Anterior cingulate cortex (tissue), 58 donors: Measurements from ENCODE around the gene PROM1.

Experiments
- DNase-seq, 58 donors: peaks; one replicate each; lab custom pipeline; 2025; lab: John Stamatoyannopoulos, UW

PROM1 gene

GRCh38 chr4:15996773-15997172 lies 87.0 kb downstream of the PROM1 start:
- no peak for DNase-seq

DNA sequence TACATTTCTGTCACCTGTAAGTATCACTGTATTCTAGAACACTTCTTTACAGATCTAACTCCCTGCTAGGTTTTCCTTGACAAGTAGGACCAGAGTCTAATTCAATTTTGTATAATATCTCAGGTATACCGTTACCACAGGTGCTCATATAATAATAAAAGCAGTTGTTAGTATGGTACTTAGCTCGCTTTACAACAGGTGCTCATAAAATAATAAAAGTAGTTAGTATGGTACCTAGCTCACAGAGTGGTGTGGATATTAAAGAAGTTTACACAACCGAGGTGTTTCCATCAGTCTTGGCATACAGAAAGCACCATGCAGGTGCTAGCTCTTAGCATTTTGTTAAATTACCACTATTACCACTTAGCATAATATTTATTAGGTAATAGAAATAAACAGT lies 88.0 kb downstream of the PROM1 start:
- DNase-seq, result no peak

DNA sequence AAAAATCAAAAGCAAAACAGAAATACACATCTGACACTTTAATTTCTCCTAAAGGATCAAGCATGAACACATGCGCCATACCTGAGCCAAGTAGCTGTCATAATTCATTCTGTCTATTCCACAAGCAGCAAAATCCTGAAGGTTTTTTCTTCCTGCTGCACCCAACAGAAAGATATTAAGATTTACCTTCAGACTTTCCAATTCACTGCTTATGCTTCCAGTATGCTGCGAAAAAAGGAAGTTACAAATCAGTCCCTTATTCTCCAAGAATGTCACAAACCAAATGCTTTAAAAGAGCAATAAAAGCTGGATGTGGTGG lies 91.7 kb downstream of the PROM1 start:
- no peak for DNase-seq

GRCh38 chr4:15990570-15991285 lies 93.1 kb downstream of the PROM1 start:
- peak in 10 of 58 donors; percentile 3 to 34 (median 14) for DNase-seq

DNA sequence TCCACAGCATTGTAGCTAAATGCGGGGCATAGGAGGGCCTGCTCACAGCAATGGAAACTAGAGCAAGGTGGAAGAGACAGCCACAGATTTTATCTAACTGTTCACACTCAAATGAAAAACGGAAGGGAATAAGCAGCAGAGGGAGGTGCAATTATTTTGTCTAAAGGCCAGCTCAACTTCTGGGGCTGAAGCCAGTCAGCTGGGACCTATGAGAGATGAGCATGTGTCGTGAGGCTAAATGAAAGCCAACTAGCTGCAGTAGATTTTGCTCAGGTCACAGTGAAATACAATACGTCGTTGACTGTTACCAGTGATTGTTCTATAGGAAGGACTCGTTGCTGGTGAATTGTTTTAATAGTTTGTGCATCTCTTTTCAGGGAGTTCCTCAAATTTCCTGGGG lies 94.4 kb downstream of the PROM1 start:
- no peak for DNase-seq

GRCh38 chr4:15988222-15988621 lies 95.6 kb downstream of the PROM1 start:
- no peak for DNase-seq

GRCh38 chr4:15986907-15987306 lies 96.9 kb downstream of the PROM1 start:
- DNase-seq, result no peak

DNA sequence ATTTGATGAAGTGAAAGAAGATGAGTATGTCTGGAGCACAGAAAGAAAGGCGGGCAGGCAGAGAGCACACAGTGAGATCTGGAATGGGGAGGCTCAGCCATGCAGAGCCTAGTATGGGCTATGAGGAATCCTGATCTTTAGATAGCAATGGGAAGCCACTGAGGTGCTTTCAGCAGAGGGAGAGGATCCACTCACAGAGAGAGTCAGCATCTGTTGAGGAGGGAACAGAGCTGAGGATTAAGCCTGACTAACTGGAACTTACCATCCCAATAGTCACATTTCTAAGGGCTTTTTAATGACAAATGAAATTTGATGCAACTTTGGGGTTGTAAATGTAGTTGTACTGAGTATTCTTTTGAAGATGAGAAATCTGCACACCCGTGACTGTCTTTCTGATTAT lies 100.2 kb downstream of the PROM1 start:
- no peak for DNase-seq

DNA sequence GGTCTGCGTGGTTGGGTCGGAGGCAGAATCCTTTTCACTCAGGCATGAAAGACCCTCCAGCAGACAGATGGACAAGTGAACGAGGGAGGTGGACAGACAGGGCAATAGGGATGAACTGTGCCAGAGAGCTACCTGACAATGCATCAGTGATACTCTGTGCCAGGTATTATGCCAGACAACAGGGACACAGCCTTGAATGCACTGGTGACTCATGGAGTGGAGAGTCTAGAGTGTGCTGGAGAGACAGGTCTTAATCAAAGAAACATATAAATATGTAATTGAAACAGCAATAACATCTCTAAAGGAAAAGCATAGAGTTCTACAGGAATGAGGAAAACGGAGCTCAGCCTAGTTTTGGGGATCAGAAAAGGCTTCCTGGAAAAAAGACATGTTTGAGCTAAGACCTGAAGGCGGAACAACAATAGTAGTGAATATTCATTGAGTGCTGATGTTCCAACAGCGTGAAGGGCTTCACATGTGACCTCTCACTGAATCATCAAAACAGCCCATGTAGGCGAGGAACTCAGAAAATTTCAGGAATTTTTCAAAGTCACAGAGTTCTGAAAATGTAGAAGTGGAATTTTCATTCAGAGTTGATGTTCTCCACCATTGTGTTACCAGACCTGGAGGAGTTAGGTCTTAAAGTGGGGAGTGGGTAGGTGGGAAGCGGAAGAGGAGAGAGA lies 100.8 kb downstream of the PROM1 start:
- DNase-seq, result no peak

DNA sequence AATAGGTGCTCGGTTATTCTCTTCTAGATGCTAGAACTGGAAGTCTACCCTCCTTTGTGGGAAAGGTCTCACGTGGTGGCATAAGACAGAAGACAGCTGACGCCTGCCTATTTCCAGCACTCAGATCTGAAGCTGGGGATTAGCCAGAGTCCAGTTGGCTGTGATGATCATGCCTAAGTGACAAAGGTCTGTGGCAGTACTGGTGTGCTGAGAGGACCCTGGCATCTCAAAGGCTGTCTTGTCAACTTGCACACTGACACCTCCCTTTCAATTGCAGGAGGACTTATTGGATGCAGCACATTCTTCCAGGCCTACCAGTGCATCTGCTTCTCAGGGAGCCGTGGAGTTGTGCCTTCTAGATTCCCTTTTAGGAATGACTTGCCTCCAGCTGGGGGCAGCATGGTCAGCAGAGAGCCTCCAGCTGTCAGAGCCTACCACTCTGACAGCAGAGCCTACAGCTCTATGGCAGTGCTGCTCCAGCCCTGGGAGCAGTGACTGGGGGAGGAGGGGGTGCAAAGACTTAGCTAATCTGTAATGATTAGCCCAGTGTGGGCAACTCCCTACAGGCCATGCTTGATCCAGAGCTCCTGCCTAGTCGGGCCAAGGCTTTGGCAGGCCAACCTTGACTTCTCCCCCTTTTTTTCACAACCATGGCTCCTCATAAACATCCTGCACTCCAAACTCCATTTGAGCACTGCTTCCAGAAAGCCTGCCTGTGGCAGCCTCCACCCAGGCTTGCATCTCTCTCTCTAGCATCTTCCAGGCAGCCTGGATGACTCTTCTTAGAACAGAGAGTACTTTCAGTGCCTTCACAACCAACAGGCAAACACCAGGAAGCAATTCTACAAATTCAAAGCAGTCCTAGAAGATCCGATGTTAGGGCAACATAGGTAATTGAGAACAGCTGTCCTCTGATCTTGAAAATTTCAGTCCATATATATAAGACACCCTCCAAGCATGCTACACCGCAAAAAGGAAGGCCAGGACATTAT lies 107.1 kb downstream of the PROM1 start:
- no peak for DNase-seq

GRCh38 chr4:15971068-15971801 lies 112.6 kb downstream of the PROM1 start:
- DNase-seq, result no peak

- DNase-seq, result no peak
Observed at GRCh38 chr4:15968551-15969300, 115.1 kb downstream of the PROM1 start.

- DNase-seq, result no peak
Observed at GRCh38 chr4:15965325-15965724, 118.5 kb downstream of the PROM1 start.

GRCh38 chr4:15964159-15964558 lies 119.7 kb downstream of the PROM1 start:
- no peak for DNase-seq

DNA sequence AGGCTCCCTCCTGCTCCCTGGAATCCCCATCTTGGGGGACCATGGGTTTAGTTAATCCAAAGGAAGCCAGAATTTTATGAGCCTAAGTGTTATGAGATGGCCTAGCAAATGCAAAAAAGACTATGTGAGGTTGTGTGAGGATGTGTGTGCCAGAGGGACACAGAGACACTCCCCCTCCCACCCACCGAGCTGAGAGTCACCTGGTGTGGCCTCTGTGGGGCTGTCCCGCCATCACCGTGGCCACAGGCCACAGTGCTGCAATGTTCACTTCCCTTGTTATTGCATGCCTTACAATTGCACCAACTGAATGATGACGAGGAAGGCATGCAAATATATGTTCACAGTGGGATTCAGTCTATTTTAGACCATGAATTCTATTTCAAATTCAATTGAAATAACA lies 120.2 kb downstream of the PROM1 start:
- DNase-seq, result no peak

DNA sequence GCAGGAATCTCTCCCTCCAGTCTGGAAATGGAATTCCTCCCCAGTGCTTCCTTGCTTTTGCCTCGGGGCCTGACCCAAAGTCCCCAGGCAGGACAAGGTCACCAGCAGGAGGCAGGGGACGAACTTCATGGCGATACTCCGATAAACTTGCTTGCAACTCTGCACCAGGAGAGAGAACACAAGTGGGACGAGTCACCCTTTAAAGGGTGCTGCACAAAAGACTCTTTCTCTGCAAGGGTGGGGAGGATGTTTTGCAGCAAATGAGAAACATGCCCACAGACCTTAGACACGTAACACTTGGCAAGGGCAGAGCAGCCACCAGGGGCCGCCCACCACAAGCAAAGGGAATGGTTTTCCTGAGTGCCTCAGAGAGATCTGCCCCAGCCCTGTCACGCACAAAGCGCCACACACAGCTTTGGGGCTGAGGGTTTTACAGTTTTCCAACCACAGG lies 120.8 kb downstream of the PROM1 start, which contains the start of gene FGFBP2:
TSS of gene FGFBP2 (minus strand) at position 175 of the 451 bp plus-strand sequence. CDS start at position 129, 46 bp downstream.
- DNase-seq, result peak in 4 of 58 donors; percentile 2 to 8 (median 3)

GRCh38 chr4:15961781-15962510 lies 121.9 kb downstream of the PROM1 start:
- DNase-seq, result no peak

- no peak for DNase-seq
Observed at GRCh38 chr4:15958562-15958961, 125.3 kb downstream of the PROM1 start.
